Psoas muscle (tissue), 8 donors: ENCODE data around the gene APLN. TPM values are rescaled to one million over a fixed set of nuclear protein-coding genes. Genes with fewer than 3 reads are reported as not detected.

Experiments used
- ATAC-seq, 4 donors: fragments of 200-7000 bp; cut with Tn5 transposase; one replicate each; pipeline ENCODE4 v1.9.1; 2020; ENCODE audit warnings: moderate library complexity in 3 of 4, mild to moderate bottlenecking in 2 of 4
- DNase-seq, 2 donors: peaks; one replicate each; pipeline ENCODE4 v3.0.0-alpha.2; 2020
- H3K27ac ChIP-seq: fragments of 200-600 bp; one replicate; pipeline ENCODE4 v1.8.0; 2022
- H3K27me3 ChIP-seq, 3 donors: fragments of 200-600 bp in 1 of 3; one replicate each; pipeline versions ENCODE4 v1.6.1 to v1.8.0; 2013 to 2022; ENCODE audit warnings: low read length in 2 of 3, mild to moderate bottlenecking in 2 of 3, moderate library complexity in 1 of 3; ENCODE audit not compliant: insufficient read depth in 3 of 3
- H3K36me3 ChIP-seq, 2 donors: fragments of 200-600 bp in 1 of 2; one replicate each; pipeline versions ENCODE4 v1.6.1 to v1.8.0; 2013 to 2022; ENCODE audit warnings: low read depth in 1 of 2, mild to moderate bottlenecking in 1 of 2, moderate library complexity in 1 of 2; ENCODE audit not compliant: insufficient read depth in 1 of 2
- H3K4me1 ChIP-seq: fragments of 200-600 bp; one replicate; pipeline ENCODE4 v1.8.0; 2022
- H3K4me3 ChIP-seq: fragments of 200-600 bp; one replicate; pipeline ENCODE4 v1.8.0; 2022; ENCODE audit warnings: mild to moderate bottlenecking
- H3K9me3 ChIP-seq: fragments of 200-600 bp; one replicate; pipeline ENCODE4 v1.8.0; 2022
- WGBS, 3 donors: extraction: QIAGEN DNeasy Blood & Tissue Kit; methylation state at CpG; one replicate each; pipeline versions ENCODE4 v1.1.6 to v1.1.7; 2013; 5-methylcytosine and 5-hydroxymethylcytosine counted together
- intact Hi-C, 2 donors: fragments of 100-400 bp; cut with DNase I; formaldehyde crosslinking; loops; one replicate each; pipeline versions ENCODE4 v1.11.0 to v1.14.2; 2022
- polyA plus RNA-seq, 3 donors: library from polyadenylated mRNA; stranded (reverse); fragments of 200-250 nt; gene quantifications; one replicate each; pipeline ENCODE4 v1.2.3, GENCODE V29; 2013
- total RNA-seq, 4 donors: library from RNA; stranded (reverse); fragmentation: NEBNext Ultra II Directional in 2 of 4; extraction: Animal tissue kit (Norgen Biotek cat#: 25700) in 2 of 4; gene quantifications; one replicate each; pipeline versions ENCODE4 v1.2.1 to v1.2.4, GENCODE V29; 2021 to 2023
- TF ChIP-seq, protein P1 (sequence below): fragments of 200-600 bp; IDR thresholded peaks from one replicate; pipeline ENCODE4 v1.8.0; 2022; ENCODE audit warnings: antibody characterized with exemption
- donor health status: healthy with polysubstance abuse.
- donor health status: DM: no; HTN: no; CAD: no; lungs with moderate emphysema.
- donor health status: Bipolar disorder and iron deficiency.
- donor health status: healthy.
- donor health status: DM: yes; HTN: yes; CAD: no.
- donor health status: DM: no; HTN: no; CAD: no.
- donor health status: DM: no; HTN: no; CAD: no.
- donor health status: DM: yes; HTN: yes; CAD: no.

Gene APLN
- total and polyA plus RNA-seq, 7 donors = 0.13 to 4.1 (median 0.86) TPM

DNA sequence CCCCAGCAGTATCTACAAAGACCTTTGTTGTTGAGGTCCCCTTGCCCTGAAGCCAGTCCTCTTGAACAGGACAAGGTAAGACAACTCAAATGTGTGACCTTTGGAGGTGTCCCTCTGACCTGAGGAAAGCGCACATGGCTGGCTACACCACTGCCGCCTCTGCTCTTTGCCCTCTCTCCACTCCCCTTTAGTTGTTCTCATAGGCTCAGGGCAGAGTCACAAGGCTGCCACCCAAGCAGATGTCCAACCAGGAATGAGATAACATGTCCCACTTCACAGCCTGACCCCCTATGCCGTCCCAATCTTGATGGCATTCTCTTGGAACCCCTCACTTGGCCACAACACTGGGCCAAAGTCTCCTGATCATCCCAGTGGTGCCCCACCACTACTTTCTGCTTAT, 46.3 kb downstream of the APLN start:
- Histone ChIP-seq H3K4me3 (no peak overlapping the region), H3K27me3 (no peaks in the 10 kb centered on the region), H3K9me3 (no peaks in the 10 kb centered on the region), H3K27ac (no peak overlapping the region), H3K4me1 (peaks cover 4% of the 10 kb centered on the region), H3K36me3 (no peaks in the 10 kb centered on the region)
- no peak for ATAC-seq
- intact Hi-C loops = loop anchor here (5.0 to 10.0 kb wide), 5 partner anchors 119 to 1306 kb away; partner anchors contain the start of gene UTP14A (in 1 of the 2)
- DNase-seq = no peak
- TF ChIP-seq, protein P1, sequence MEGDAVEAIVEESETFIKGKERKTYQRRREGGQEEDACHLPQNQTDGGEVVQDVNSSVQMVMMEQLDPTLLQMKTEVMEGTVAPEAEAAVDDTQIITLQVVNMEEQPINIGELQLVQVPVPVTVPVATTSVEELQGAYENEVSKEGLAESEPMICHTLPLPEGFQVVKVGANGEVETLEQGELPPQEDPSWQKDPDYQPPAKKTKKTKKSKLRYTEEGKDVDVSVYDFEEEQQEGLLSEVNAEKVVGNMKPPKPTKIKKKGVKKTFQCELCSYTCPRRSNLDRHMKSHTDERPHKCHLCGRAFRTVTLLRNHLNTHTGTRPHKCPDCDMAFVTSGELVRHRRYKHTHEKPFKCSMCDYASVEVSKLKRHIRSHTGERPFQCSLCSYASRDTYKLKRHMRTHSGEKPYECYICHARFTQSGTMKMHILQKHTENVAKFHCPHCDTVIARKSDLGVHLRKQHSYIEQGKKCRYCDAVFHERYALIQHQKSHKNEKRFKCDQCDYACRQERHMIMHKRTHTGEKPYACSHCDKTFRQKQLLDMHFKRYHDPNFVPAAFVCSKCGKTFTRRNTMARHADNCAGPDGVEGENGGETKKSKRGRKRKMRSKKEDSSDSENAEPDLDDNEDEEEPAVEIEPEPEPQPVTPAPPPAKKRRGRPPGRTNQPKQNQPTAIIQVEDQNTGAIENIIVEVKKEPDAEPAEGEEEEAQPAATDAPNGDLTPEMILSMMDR = no peak
- 70 to 95% (median 91%) methylated on average over 3 of the region's 3 CpGs for WGBS, 3 donors

DNA sequence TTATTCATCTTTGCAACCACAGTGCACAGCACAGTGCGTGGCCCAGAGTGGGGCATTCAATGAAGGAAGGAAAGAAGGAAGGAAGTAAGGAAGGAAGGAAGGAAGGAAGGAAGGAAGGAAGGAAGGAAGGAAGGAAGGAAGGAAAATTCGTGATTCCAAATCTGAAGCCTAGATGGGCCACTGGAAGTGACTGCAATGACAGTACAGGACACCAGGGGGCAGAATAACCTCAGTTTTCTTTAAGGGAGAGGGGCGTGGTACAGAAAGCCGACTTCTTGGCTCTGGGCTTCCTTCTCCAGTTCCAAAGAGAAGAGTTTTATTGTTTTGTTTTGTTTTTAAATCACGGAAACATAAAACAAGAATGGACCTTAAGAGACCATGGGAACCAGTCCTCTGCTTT, 47.8 kb downstream of the APLN start:
- peaks cover 4% of the 10 kb centered on the region for H3K4me1 ChIP-seq
- H3K27me3 ChIP-seq = no peaks in the 10 kb centered on the region
- H3K27ac ChIP-seq = no peak overlapping the region
- H3K4me3 ChIP-seq = peak overlapping the region; percentile 15
- peak; percentile 60 to 73 (median 63) for ATAC-seq
- TF ChIP-seq, protein P1 = peak; percentile 73
- no peaks in the 10 kb centered on the region for H3K36me3 ChIP-seq
- no peak for DNase-seq
- WGBS, 3 donors = 2 to 7% (median 7%) methylated on average over 5 of the region's 5 CpGs
- no peaks in the 10 kb centered on the region for H3K9me3 ChIP-seq
- intact Hi-C loops = loop anchor here (2.0 to 10.0 kb wide), 6 partner anchors 120 to 1308 kb away; partner anchors contain the start of gene UTP14A (in 1 of the 2)

DNA sequence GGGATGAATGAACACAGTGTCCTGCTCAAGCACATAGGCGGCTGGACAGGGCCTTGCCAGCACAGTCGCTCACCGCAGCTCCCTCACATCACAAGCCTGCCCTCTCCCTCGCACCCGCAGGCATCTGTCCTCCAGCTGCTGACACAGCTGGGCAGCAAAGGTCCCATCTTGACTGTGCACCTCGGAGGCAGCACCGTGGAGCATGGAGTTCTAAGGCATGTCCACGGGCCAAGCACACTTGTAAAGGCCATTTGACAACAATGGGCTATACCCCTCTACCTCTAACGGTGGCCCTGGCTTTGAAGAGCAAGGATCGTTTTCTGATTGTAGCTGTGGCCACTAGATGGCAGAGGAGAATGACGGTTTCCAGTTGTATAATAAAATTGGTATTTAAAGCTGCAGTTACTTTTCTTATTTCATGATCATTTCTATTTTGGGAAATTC, 53.8 kb downstream of the APLN start:
- H3K36me3 ChIP-seq = no peaks in the 10 kb centered on the region
- ATAC-seq = peak; percentile 16 to 55 (median 44)

GRCh38 chrX:129599996-129600395, 54.8 kb downstream of the APLN start:
- no peak for DNase-seq
- Histone ChIP-seq H3K4me3 (no peak overlapping the region), H3K4me1 (no peaks in the 10 kb centered on the region), H3K27ac (no peak overlapping the region), H3K9me3 (no peaks in the 10 kb centered on the region), H3K27me3 (peaks cover 0 to 4% (median 0%) of the 10 kb centered on the region in 3 donors), H3K36me3 (peaks cover 0 to 4% of the 10 kb centered on the region in 2 donors)
- WGBS, 3 donors = 58 to 77% (median 69%) methylated on average over 5 of the region's 5 CpGs
- intact Hi-C loops = loop anchor here (5.0 to 10.0 kb wide), 5 partner anchors 225 to 1315 kb away; partner anchors contain the start of gene UTP14A (in 1 of the 2)
- no peak for ATAC-seq
- TF ChIP-seq, protein P1 = no peak

More for the DNA sequence above, 53.8 kb downstream of the APLN start:
- intact Hi-C loops = loop anchor here (5.0 to 10.0 kb wide), 5 partner anchors 224 to 1314 kb away; partner anchors contain the start of gene UTP14A (in 1 of the 2)
- Histone ChIP-seq H3K4me3 (no peak overlapping the region), H3K27me3 (peaks cover 0 to 4% (median 0%) of the 10 kb centered on the region in 3 donors), H3K4me1 (no peaks in the 10 kb centered on the region), H3K9me3 (no peaks in the 10 kb centered on the region), H3K27ac (no peak overlapping the region)
- TF ChIP-seq, protein P1 = peak; percentile 55
- no peak for DNase-seq
- 21 to 26% (median 21%) methylated on average over 11 of the region's 11 CpGs for WGBS, 3 donors
